VCaP (cell line): Measurements from ENCODE around the gene LAMA5.

Experiments
- H3K27ac ChIP-seq: fragments of 450-650 bp; 2 replicates; pipeline ENCODE4 v1.5.1; 2017
- TF ChIP-seq, protein P1 (sequence below): fragments of 450-650 bp; conservative IDR thresholded peaks from 2 replicates; pipeline ENCODE4 v1.5.1; 2017; ENCODE audit warnings: mild to moderate bottlenecking, moderate library complexity

The LAMA5 gene

DNA sequence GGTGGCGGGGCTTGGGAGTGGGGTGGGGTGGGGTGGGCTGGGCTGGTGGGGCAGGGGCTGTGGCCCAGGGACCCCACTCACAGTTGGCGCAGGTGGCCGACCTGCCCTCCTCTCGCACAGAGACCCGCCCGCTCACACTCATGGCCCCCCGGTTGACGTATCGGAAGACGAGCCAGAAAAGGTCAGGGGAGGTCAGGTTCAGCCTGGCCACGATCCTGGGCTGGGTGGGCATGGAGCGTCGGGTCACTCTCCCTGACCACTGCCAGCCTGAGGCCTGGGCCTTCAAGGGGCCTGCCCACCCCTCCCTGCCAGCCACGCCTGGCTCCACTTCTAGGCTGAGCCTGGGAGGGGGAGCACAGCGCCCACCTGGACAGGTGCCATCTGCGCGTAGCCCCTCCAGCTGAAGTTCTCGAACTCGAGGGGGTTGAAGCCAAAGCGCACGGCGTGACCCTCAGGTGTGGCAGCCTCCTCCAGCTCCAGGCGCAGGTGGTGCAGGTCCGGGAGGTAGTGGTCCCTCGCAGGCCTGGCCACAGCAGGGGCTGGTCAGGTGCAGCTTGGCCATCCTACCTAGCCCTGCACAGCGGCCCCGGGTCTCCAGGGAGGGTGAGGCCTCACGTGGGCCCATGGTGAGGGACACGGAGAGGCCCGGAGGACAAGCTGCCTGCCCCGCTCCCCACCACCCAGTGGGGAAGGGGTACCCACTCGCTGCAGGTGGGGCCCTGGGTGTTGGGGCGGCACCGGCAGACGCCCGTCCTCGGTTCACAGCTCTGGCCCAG lies 33.1 kb downstream of the LAMA5 start:
- H3K27ac ChIP-seq = no peak overlapping the region
- TF ChIP-seq, protein P1, sequence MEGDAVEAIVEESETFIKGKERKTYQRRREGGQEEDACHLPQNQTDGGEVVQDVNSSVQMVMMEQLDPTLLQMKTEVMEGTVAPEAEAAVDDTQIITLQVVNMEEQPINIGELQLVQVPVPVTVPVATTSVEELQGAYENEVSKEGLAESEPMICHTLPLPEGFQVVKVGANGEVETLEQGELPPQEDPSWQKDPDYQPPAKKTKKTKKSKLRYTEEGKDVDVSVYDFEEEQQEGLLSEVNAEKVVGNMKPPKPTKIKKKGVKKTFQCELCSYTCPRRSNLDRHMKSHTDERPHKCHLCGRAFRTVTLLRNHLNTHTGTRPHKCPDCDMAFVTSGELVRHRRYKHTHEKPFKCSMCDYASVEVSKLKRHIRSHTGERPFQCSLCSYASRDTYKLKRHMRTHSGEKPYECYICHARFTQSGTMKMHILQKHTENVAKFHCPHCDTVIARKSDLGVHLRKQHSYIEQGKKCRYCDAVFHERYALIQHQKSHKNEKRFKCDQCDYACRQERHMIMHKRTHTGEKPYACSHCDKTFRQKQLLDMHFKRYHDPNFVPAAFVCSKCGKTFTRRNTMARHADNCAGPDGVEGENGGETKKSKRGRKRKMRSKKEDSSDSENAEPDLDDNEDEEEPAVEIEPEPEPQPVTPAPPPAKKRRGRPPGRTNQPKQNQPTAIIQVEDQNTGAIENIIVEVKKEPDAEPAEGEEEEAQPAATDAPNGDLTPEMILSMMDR = no peak

DNA sequence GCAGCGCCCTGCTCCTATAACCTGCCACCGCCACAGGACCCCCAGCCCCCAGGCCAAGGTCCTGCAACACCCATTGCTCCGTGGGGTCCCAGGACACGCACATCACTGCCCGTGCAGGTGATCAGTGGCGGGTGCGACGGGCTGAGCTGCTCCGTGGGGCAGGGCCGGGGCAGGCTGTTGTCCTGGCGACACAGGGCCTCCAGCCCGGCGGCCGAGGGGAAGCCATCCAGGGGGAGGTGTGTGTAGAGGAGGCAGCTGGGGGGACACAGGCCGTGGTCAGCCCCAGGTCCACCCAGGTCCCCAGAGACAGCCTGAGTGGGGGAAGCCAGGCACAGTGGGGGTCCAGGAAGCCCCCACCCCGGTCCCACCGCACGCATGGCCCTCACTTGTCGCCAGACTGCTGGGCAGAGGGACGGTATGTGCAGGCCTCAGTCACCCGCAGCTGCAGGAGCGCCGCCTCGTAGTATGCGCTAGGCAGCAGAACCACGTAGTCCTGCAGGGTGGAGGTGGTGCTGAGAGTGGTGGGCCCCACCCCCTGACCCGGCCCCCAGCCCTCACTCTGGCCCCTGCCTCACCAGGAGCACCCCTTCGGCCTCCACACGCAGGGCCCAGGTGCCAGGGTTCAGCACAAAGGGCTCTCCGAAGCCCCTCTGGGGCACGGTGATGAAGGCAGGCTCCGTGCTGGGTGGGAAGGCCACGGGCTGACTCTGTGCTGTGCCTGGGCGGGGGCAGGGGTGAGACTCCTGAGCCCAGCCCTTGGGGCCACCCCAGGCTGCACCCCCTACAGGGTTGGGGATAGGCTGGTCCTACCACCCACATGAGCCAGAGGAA lies 33.9 kb downstream of the LAMA5 start:
- TF ChIP-seq, protein P1 = no peak
- H3K27ac ChIP-seq = no peak overlapping the region

DNA sequence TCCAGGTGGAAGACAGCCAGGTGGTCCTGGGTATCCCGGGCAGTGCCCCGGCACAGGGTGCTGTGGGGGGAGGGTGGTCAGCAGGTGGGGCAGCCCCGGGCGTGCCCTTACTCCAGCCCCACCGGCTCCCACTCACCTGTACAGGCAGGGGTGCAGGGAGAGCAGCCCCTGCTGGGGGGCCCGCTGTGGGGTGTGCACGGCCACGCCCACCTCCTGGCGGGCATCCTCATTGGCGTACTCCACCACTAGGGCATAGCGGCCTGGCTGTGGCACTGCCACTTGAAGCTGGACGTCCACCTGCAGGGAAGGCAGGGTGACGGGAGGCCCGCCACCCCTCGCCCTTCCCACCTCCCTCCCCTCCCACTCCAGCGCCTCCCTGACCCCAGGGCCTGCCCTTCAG lies 34.7 kb downstream of the LAMA5 start:
- TF ChIP-seq, protein P1 = no peak
- H3K27ac ChIP-seq = no peak overlapping the region

DNA sequence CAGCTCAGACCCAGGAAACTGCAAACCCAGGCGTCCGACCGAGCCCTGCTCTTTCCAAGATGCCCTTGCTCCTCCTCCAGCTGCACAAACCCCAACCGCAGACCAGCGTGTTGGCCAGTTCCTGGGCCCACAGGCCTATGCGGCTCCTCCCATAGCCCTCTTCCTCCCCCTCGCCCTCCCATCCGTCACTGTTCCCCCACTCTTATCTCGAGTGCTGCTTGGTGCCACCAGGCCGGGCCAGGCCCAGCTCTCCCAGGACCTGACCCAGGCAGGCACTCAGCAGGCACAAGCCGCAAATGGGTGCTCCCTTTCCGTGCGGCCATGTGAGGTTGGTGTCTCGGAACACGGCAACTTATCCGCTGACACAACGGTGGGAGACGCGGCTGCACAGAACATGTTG lies 35.8 kb downstream of the LAMA5 start:
- TF ChIP-seq, protein P1 = no peak
- H3K27ac ChIP-seq = no peak overlapping the region

DNA sequence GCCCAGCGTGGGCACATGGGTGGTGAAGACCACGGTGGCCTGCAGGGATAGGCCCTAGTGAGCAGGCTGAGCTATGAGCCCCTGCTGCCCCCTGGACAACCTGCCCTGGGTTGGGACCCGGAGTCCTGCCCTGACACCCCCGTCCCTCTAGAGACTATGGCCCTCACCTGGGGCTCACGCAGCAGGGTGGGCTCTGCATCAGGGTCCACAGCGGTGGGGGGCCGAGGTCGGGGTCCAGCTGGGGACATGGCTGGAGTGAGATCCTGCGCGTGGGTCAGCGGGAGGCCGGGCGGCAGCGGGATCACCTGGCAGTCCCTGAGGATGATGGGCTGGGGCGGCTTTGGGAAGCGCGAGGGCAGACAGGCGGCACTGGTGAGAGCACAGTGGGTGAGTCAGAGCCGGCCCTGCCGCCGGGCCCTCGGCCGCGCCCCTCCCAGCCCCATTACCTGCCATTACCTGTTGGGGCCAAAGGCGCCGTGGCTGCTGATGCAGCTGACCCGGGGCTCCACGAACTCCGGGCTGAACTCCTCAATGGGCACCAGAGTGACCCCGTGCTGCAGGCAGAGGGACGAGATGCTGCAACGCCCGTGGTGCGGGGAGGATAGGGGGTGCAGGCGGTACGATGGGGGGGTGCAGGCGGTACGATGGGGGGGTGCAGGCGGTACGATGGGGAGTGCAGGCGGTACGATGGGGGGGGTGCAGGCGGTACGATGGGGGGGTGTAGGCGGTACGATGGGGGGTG lies 36.4 kb downstream of the LAMA5 start:
- no peak overlapping the region for H3K27ac ChIP-seq

DNA sequence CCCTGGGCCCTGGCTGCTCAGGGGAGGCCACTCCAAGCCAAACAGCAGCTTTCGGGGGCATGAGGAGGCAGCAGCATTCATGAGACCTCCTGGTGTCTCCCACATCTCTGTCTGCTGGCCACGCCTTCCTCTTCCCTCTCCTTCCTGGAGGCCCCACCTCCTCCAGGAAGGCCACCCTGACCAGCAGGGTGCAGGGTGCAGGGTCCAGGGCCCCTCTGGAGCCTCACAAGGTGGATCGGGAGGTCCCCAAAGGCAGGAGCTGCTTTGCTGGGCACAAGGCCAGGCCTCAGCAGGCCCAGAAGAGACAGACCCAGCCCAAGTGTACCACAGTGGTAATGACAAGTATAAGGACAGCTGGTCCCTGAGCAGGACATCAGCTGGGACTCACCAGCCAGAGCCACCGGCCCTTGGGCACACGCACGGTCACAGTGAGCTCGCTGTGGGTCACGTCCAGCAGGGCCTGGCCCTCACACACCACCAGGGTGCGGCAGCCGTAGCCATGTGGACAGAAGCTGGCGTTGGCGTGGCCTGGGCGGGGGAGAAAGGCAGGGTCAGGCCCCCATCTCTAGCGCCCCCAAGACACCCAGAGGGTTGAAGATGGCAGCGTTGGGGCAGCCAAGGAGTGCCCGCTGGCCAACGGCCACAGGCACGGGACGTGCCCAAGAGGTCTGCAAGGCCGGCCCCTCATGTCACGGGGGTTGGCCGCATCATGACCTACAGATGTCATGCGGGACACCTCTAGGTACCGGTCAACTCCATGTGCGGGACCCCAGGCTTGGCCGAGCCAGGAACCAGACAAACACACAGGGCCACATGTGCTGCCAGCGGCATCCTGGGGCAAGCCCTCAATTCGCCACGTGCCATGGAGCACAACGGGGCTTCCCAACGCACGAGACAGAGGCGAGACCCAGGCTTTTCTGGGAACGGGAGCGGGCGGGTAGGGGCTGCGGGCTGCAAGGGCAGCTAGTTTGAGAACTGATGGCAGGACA lies 37.4 kb downstream of the LAMA5 start:
- TF ChIP-seq, protein P1 = no peak
- no peak overlapping the region for H3K27ac ChIP-seq

More for the DNA sequence above, 36.4 kb downstream of the LAMA5 start:
- TF ChIP-seq, protein P1 = no peak
